HEK293 (cell line): ENCODE data around the gene NIPBL.

Experiments used
- FEZF1 ChIP-seq: fragments of 450-650 bp; formaldehyde crosslinking; IDR thresholded peaks from 2 replicates; pipeline ENCODE4 v1.5.1; 2016; ENCODE audit warnings: missing biosample characterization, missing genetic modification characterization
- MEIS1 ChIP-seq: sonication (generic); formaldehyde crosslinking; IDR thresholded peaks from 2 replicates; pipeline ENCODE4 v1.8.1; 2022; ENCODE audit warnings: missing genetic modification reagents, mild to moderate bottlenecking, borderline replicate concordance
- REST ChIP-seq: fragments of 450-650 bp; formaldehyde crosslinking; IDR thresholded peaks from 2 replicates; pipeline ENCODE4 v1.5.1; 2016; ENCODE audit warnings: missing biosample characterization, missing genetic modification characterization
- ZBTB21 ChIP-seq: fragments of 450-650 bp; formaldehyde crosslinking; IDR thresholded peaks from 2 replicates; pipeline ENCODE4 v1.5.1; 2017; ENCODE audit warnings: missing biosample characterization, missing genetic modification characterization
- ZBTB7A ChIP-seq: fragments of 450-650 bp; formaldehyde crosslinking; IDR thresholded peaks from 2 replicates; pipeline ENCODE4 v1.5.1; 2016; ENCODE audit warnings: low read depth, missing biosample characterization, missing genetic modification characterization
- ZNF248 ChIP-seq: fragments of 450-650 bp; formaldehyde crosslinking; IDR thresholded peaks from 2 replicates; pipeline ENCODE4 v1.5.1; 2017; ENCODE audit warnings: missing biosample characterization, missing genetic modification characterization
- ZNF274 ChIP-seq, 2 experiments: fragments of 200-500 bp in 1 of 2; fragments of 450-650 bp in 1 of 2; sonication (Bioruptor generic) in 1 of 2; formaldehyde crosslinking in 1 of 2; IDR thresholded peaks; 2 replicates each; pipeline versions ENCODE4 v1.5.1 to v1.6.1; 2014 to 2016; ENCODE audit warnings: borderline replicate concordance in 1 of 2, inconsistent platforms in 1 of 2, low read length in 1 of 2, missing biosample characterization in 1 of 2, missing genetic modification characterization in 1 of 2
- ZNF629 ChIP-seq: fragments of 450-650 bp; formaldehyde crosslinking; IDR thresholded peaks from 2 replicates; pipeline ENCODE4 v1.5.1; 2017; ENCODE audit warnings: missing biosample characterization, missing genetic modification characterization
- ZNF670 ChIP-seq: fragments of 450-650 bp; formaldehyde crosslinking; IDR thresholded peaks from 2 replicates; pipeline ENCODE4 v1.5.1; 2016; ENCODE audit warnings: missing biosample characterization, missing genetic modification characterization, low read depth
- TF ChIP-seq, protein P1 (sequence below): fragments of 450-650 bp; formaldehyde crosslinking; IDR thresholded peaks from 2 replicates; pipeline ENCODE4 v1.5.1; 2016; ENCODE audit warnings: missing biosample characterization, missing genetic modification characterization
- TF ChIP-seq, protein P2 (sequence below): fragments of 450-650 bp; formaldehyde crosslinking; IDR thresholded peaks from 2 replicates; pipeline ENCODE4 v1.5.1; 2016; ENCODE audit warnings: missing biosample characterization, missing genetic modification characterization
- TF ChIP-seq, protein P3 (sequence below): fragments of 450-650 bp; formaldehyde crosslinking; IDR thresholded peaks from 2 replicates; pipeline ENCODE4 v1.5.1; 2017; ENCODE audit warnings: missing biosample characterization, missing genetic modification characterization
- TF ChIP-seq, protein P4 (sequence below): fragments of 450-650 bp; formaldehyde crosslinking; IDR thresholded peaks from 2 replicates; pipeline ENCODE4 v1.5.1; 2017; ENCODE audit warnings: missing biosample characterization, missing genetic modification characterization

DNA sequence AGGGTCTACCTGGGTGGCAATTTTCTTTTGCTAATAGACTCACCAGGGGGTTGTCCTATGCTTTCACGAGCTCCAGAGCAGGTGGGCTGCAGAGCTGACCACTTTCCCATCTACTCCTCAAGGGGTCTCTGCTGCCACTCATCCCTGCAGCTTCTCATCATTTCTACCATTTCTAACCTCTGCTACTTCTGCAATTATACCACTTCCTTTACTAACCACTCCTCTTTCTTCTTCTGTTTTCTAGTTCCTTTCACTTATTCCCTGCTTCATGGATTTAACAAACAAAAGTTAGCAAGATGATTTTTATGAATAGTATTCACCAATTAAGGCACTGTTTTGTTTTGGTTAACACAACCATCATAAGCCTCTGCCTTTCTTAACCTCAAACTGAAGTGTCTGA is 34.5 kb upstream of the NIPBL start:
- TF ChIP-seq, protein P1, sequence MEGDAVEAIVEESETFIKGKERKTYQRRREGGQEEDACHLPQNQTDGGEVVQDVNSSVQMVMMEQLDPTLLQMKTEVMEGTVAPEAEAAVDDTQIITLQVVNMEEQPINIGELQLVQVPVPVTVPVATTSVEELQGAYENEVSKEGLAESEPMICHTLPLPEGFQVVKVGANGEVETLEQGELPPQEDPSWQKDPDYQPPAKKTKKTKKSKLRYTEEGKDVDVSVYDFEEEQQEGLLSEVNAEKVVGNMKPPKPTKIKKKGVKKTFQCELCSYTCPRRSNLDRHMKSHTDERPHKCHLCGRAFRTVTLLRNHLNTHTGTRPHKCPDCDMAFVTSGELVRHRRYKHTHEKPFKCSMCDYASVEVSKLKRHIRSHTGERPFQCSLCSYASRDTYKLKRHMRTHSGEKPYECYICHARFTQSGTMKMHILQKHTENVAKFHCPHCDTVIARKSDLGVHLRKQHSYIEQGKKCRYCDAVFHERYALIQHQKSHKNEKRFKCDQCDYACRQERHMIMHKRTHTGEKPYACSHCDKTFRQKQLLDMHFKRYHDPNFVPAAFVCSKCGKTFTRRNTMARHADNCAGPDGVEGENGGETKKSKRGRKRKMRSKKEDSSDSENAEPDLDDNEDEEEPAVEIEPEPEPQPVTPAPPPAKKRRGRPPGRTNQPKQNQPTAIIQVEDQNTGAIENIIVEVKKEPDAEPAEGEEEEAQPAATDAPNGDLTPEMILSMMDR (tag by site-specific recombination): no peak
- TF ChIP-seq, protein P2, sequence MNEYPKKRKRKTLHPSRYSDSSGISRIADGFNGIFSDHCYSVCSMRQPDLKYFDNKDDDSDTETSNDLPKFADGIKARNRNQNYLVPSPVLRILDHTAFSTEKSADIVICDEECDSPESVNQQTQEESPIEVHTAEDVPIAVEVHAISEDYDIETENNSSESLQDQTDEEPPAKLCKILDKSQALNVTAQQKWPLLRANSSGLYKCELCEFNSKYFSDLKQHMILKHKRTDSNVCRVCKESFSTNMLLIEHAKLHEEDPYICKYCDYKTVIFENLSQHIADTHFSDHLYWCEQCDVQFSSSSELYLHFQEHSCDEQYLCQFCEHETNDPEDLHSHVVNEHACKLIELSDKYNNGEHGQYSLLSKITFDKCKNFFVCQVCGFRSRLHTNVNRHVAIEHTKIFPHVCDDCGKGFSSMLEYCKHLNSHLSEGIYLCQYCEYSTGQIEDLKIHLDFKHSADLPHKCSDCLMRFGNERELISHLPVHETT (tag by site-specific recombination): no peak
- TF ChIP-seq, protein P3, sequence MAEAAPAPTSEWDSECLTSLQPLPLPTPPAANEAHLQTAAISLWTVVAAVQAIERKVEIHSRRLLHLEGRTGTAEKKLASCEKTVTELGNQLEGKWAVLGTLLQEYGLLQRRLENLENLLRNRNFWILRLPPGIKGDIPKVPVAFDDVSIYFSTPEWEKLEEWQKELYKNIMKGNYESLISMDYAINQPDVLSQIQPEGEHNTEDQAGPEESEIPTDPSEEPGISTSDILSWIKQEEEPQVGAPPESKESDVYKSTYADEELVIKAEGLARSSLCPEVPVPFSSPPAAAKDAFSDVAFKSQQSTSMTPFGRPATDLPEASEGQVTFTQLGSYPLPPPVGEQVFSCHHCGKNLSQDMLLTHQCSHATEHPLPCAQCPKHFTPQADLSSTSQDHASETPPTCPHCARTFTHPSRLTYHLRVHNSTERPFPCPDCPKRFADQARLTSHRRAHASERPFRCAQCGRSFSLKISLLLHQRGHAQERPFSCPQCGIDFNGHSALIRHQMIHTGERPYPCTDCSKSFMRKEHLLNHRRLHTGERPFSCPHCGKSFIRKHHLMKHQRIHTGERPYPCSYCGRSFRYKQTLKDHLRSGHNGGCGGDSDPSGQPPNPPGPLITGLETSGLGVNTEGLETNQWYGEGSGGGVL (tag by site-specific recombination): no peak
- TF ChIP-seq ZBTB7A (tag by site-specific recombination) (no peak), FEZF1 (no peak), ZNF274 (IDR thresholded peaks at IDR 0.05; ENCODE audit: low read length) (no peak), ZNF274 (tag by site-specific recombination; IDR thresholded peaks at IDR 0.05; ENCODE audit: borderline replicate concordance) (no peak), ZBTB21 (tag by site-specific recombination) (no peak), ZNF629 (tag by site-specific recombination) (no peak), REST (tag by site-specific recombination) (no peak), ZNF670 (tag by site-specific recombination) (no peak), ZNF248 (tag by site-specific recombination) (no peak), MEIS1 (no peak)
- TF ChIP-seq, protein P4, sequence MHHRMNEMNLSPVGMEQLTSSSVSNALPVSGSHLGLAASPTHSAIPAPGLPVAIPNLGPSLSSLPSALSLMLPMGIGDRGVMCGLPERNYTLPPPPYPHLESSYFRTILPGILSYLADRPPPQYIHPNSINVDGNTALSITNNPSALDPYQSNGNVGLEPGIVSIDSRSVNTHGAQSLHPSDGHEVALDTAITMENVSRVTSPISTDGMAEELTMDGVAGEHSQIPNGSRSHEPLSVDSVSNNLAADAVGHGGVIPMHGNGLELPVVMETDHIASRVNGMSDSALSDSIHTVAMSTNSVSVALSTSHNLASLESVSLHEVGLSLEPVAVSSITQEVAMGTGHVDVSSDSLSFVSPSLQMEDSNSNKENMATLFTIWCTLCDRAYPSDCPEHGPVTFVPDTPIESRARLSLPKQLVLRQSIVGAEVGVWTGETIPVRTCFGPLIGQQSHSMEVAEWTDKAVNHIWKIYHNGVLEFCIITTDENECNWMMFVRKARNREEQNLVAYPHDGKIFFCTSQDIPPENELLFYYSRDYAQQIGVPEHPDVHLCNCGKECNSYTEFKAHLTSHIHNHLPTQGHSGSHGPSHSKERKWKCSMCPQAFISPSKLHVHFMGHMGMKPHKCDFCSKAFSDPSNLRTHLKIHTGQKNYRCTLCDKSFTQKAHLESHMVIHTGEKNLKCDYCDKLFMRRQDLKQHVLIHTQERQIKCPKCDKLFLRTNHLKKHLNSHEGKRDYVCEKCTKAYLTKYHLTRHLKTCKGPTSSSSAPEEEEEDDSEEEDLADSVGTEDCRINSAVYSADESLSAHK: no peak
